Measurements from ENCODE around the gene JPT1. TPM values are rescaled to one million over a fixed set of nuclear protein-coding genes. Genes with fewer than 3 reads are reported as not detected.

The JPT1 gene, protein sequence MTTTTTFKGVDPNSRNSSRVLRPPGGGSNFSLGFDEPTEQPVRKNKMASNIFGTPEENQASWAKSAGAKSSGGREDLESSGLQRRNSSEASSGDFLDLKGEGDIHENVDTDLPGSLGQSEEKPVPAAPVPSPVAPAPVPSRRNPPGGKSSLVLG
- 100 to 1,000 TPM; 277 to 301 TPM for total RNA-seq

DNA sequence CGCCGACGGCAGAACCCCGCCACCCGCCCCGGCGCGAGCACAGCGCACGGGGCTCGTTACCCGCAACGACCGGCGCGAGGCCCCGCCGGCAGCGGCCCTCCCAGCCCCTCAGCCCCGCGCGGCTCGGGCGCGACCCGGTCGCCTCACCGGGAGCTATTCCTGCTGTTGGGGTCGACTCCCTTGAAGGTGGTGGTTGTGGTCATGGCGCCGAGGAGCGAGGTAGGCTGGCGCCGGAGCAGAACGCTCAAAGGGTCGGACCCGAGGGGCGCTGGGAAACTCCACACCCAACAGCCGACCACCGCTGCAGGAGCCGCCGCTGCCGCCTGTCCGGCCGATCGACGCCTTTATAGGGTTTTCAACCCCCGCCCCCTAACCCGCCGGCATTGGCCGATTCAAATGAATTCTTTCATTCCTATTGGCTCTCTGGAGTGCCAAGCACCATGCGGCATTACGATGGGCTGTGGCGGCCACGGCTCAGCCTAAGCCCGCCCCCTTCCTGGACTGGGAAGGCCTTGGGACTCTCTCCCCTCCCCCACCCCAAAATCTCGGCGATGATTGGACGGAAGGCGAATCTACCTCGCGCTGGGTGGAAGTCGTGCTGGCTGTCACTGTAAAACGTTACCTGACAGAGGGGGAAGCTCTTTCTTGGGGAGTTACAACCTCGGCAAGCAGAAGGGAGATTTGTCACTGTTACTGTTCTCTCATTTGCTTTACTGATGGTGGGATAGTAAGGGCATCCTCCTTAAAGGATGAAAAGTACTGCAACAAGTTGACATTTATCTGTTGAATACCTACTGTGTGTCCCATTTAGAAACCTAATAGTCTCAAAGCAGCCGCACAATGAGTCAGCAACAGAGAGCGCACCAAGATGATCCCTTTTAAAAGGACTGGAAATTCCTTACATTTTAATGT, at the start of gene JPT1:
JPT1 (minus strand) TSS at position 318 of the 912 bp plus-strand sequence; CDS start at position 203, 115 bp downstream.
- ATAC-seq (peak; percentile 96), DNase-seq (peak; percentile 100)
- Mint-ChIP-seq H3K4me3 (peak within 1 kb of the TSS; percentile 98), H3K27ac (peak within 1 kb of the TSS; percentile 90), H3K9me3 (ENCODE audit: low read depth) (no peaks in the 10 kb centered on the region), H3K36me3 (peaks cover 26% of the 10 kb centered on the region), H3K27me3 (no peaks in the 10 kb centered on the region), H3K4me1 (peaks cover 36% of the 10 kb centered on the region)
- CTCF ChIA-PET: interaction anchor here (0.5 to 2.6 kb wide), 7 partner anchors 9 to 47 kb away, joined by 3 to 14 read pairs (median 6); no protein-coding TSS in a partner anchor

GRCh38 chr17:75199886-75200618, 45.7 kb upstream of the JPT1 start:
- ATAC-seq: no peak
- no peaks in the 10 kb centered on the region for H3K27me3 Mint-ChIP-seq
- CTCF ChIA-PET: interaction anchor here (0.6 to 8.1 kb wide), 10 partner anchors 11 to 239 kb away, joined by 3 to 257 read pairs (median 10); partner anchors contain the start of genes ARMC7 and NT5C
- H3K36me3 Mint-ChIP-seq: no peaks in the 10 kb centered on the region
- peaks cover 11% of the 10 kb centered on the region for H3K4me1 Mint-ChIP-seq
- no peak for DNase-seq
- no peaks in the 10 kb centered on the region for H3K9me3 Mint-ChIP-seq (ENCODE audit: low read depth)
- H3K4me3 Mint-ChIP-seq: no peak overlapping the region
- H3K27ac Mint-ChIP-seq: no peak overlapping the region

- Mint-ChIP-seq H3K4me1 (peaks cover 3% of the 10 kb centered on the region), H3K9me3 (ENCODE audit: low read depth) (no peaks in the 10 kb centered on the region), H3K27me3 (no peaks in the 10 kb centered on the region)
These were observed 40.6 kb upstream of the JPT1 start for GRCh38 chr17:75194879-75195278.

GRCh38 chr17:75191584-75191983, 37.3 kb upstream of the JPT1 start:
- no peaks in the 10 kb centered on the region for H3K9me3 Mint-ChIP-seq (ENCODE audit: low read depth)
- H3K27ac Mint-ChIP-seq: no peak overlapping the region
- no peak overlapping the region for H3K4me3 Mint-ChIP-seq
- CTCF ChIA-PET: interaction anchor here (0.9 to 6.2 kb wide), 6 partner anchors 8 to 77 kb away, joined by 3 to 59 read pairs (median 4); partner anchors contain the start of genes NUP85 and SUMO2
- no peak for ATAC-seq
- H3K36me3 Mint-ChIP-seq: no peaks in the 10 kb centered on the region
- no peak for DNase-seq
- peaks cover 13% of the 10 kb centered on the region for H3K4me1 Mint-ChIP-seq
- H3K27me3 Mint-ChIP-seq: no peaks in the 10 kb centered on the region

More at GRCh38 chr17:75194879-75195278, 40.6 kb upstream of the JPT1 start:
- ATAC-seq: no peak
- no peak for DNase-seq
- CTCF ChIA-PET: no interaction called here
- H3K4me3 Mint-ChIP-seq: no peak overlapping the region
- H3K36me3 Mint-ChIP-seq: no peaks in the 10 kb centered on the region
- no peak overlapping the region for H3K27ac Mint-ChIP-seq

DNA sequence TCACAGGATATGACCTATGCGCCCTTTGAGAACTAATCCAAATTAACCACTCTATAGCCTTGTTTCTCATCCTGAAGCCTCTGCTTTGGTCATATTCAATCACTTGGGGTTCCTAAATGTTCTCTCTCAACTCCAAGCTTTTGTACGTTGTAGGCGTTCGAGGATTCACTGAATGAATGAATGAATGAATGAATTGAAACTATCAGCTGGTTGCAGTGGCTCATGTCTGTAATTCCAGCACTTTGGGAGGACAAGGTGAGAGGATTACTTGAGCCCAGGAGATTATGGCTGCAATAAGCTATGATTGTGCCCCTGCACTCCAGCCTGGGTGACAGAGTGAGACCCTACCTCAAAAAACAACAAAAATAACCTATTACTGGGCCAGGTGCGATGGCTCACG, 34.3 kb upstream of the JPT1 start:
- peaks cover 24% of the 10 kb centered on the region for H3K4me1 Mint-ChIP-seq
- CTCF ChIA-PET: interaction anchor here (0.8 to 6.2 kb wide), 11 partner anchors 13 to 231 kb away, joined by 3 to 59 read pairs (median 4); partner anchors contain the start of genes CDR2L, MIF4GD, NUP85 and SLC25A19

DNA sequence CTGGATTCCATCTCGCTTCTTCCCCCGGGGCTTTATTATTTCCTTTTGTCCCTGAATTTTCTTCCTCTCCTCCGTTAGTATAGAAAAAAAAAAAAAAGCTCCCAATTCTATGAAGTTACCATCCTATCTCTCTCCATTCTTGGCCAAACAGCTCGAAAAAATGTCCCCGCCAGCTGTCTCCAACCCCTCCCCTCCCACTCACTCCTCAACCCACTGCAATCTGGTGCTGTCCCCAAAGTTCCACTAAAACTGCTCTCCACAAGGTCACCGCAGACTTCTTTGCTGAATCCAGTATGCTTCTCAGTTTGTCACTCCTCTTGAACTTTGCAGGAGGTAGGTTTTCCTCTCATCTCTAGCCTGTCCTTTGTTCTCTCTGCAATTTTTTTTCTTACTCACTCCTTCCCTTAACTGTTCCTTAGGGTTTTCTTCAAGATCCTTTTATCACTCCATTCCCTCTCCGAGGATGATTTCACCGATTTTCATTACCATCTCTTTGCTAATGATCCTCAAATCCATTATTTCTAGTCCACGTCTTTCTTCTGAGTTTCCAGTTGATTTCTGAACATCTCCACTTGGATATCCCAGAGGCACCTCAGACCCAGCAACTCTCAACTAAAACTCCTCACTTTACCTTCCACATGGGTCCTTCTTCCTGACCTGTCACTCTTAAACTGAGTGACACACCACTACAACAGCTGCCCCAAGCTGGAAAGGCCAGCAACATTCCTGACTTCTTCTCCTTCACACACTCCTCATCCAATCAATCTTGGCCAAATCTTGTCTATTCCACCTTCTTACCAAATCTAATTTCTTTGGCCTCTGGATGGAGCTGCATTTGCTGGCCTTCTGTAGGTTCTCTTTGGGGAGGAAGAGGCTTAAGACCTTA, 29.9 kb upstream of the JPT1 start:
- Mint-ChIP-seq H3K4me3 (peak overlapping the region; percentile 91), H3K4me1 (peaks cover 43% of the 10 kb centered on the region), H3K36me3 (peaks cover 20% of the 10 kb centered on the region), H3K27me3 (no peaks in the 10 kb centered on the region), H3K27ac (peak overlapping the region; percentile 99), H3K9me3 (ENCODE audit: low read depth) (no peaks in the 10 kb centered on the region)
- CTCF ChIA-PET: interaction anchor here (0.6 to 3.0 kb wide), 6 partner anchors 16 to 228 kb away, joined by 3 to 19 read pairs (median 4); partner anchors contain the start of gene NUP85
- ATAC-seq (no peak), DNase-seq (no peak)

More for the DNA sequence above, 34.3 kb upstream of the JPT1 start:
- Mint-ChIP-seq H3K9me3 (ENCODE audit: low read depth) (no peaks in the 10 kb centered on the region), H3K27me3 (no peaks in the 10 kb centered on the region), H3K4me3 (no peak overlapping the region), H3K27ac (peak overlapping the region; percentile 94), H3K36me3 (peaks cover 4% of the 10 kb centered on the region)
- ATAC-seq (no peak), DNase-seq (no peak)

GRCh38 chr17:75182569-75183436, 28.5 kb upstream of the JPT1 start, which contains the start of gene SUMO2:
Gene SUMO2, minus strand, starts transcription at chr17:75182959. Its CDS starts 125 bp downstream, at chr17:75182834.
- peaks cover 48% of the 10 kb centered on the region for H3K4me1 Mint-ChIP-seq
- peak within 1 kb of the TSS; percentile 99 for H3K27ac Mint-ChIP-seq
- peak within 1 kb of the TSS; percentile 91 for H3K4me3 Mint-ChIP-seq

GRCh38 chr17:75182319-75182568, 27.9 kb upstream of the JPT1 start:
- Mint-ChIP-seq H3K9me3 (ENCODE audit: low read depth) (no peaks in the 10 kb centered on the region), H3K27ac (peak overlapping the region; percentile 92), H3K4me1 (peaks cover 48% of the 10 kb centered on the region), H3K4me3 (peak overlapping the region; percentile 91), H3K27me3 (no peaks in the 10 kb centered on the region), H3K36me3 (peaks cover 29% of the 10 kb centered on the region)
- ATAC-seq (no peak), DNase-seq (no peak)
- CTCF ChIA-PET: interaction anchor here (3.0 kb wide), 1 partner anchor 20 kb away, joined by 19 read pairs; no protein-coding TSS in a partner anchor

More at GRCh38 chr17:75182569-75183436, 28.5 kb upstream of the JPT1 start, which contains the start of gene SUMO2:
- CTCF ChIA-PET: interaction anchor here (0.5 to 3.0 kb wide), 10 partner anchors 9 to 93 kb away, joined by 3 to 19 read pairs (median 3); partner anchors contain the start of genes MIF4GD, NT5C and NUP85
- peak; percentile 83 for ATAC-seq
- peak; percentile 96 for DNase-seq
- Mint-ChIP-seq H3K27me3 (no peaks in the 10 kb centered on the region), H3K36me3 (peaks cover 29% of the 10 kb centered on the region), H3K9me3 (ENCODE audit: low read depth) (no peaks in the 10 kb centered on the region)

GRCh38 chr17:75181608-75182318, 27.5 kb upstream of the JPT1 start:
- Mint-ChIP-seq H3K27me3 (no peaks in the 10 kb centered on the region), H3K4me3 (peak overlapping the region; percentile 91), H3K4me1 (peaks cover 50% of the 10 kb centered on the region), H3K36me3 (peaks cover 31% of the 10 kb centered on the region), H3K9me3 (ENCODE audit: low read depth) (no peaks in the 10 kb centered on the region), H3K27ac (peak overlapping the region; percentile 92)
- ATAC-seq (peak; percentile 12), DNase-seq (peak; percentile 69)
- CTCF ChIA-PET: interaction anchor here (0.9 to 18.5 kb wide), 8 partner anchors 8 to 220 kb away, joined by 3 to 217 read pairs (median 6); partner anchors contain the start of gene ARMC7

GRCh38 chr17:75181110-75181509, 26.8 kb upstream of the JPT1 start:
- Mint-ChIP-seq H3K27me3 (no peaks in the 10 kb centered on the region), H3K36me3 (peaks cover 34% of the 10 kb centered on the region), H3K9me3 (ENCODE audit: low read depth) (no peaks in the 10 kb centered on the region), H3K27ac (peak overlapping the region; percentile 92), H3K4me1 (peaks cover 53% of the 10 kb centered on the region), H3K4me3 (peak overlapping the region; percentile 91)
- DNase-seq (no peak), ATAC-seq (no peak)
- CTCF ChIA-PET: interaction anchor here (0.9 to 18.5 kb wide), 7 partner anchors 8 to 220 kb away, joined by 3 to 217 read pairs (median 6); partner anchors contain the start of gene ARMC7

GRCh38 chr17:75178453-75178852, 24.1 kb upstream of the JPT1 start:
- Mint-ChIP-seq H3K36me3 (peaks cover 51% of the 10 kb centered on the region), H3K9me3 (ENCODE audit: low read depth) (no peaks in the 10 kb centered on the region), H3K27me3 (no peaks in the 10 kb centered on the region), H3K27ac (no peak overlapping the region), H3K4me1 (peaks cover 50% of the 10 kb centered on the region), H3K4me3 (no peak overlapping the region)
- CTCF ChIA-PET: interaction anchor here (18.5 kb wide), 1 partner anchor 65 kb away, joined by 217 read pairs; the partner anchor contains the start of gene ARMC7
- ATAC-seq (no peak), DNase-seq (no peak)
